GM12878 (cell line): ENCODE measurements around the gene ALDH1A2. TPM values are rescaled to one million over a fixed set of nuclear protein-coding genes. Genes with fewer than 3 reads are reported as not detected.

Source experiments
- ATAC-seq: fragments of 200-7000 bp; cut with Tn5 transposase; 3 replicates; pipeline ENCODE4 v1.9.1; 2020; ENCODE audit warnings: mild to moderate bottlenecking, moderate library complexity
- BruUV-seq: library from RNA; stranded (reverse); fragments of 400-500 nt; replicated peaks from 2 replicates; lab custom pipeline; 2021; lab: Mats Ljungman, UMichigan
- CTCF ChIA-PET: fragments of 300-600 bp; sonication (Branson Sonifier 250); formaldehyde crosslinking; extraction: SDS; loops from one replicate; lab custom pipeline; 2021; ENCODE audit warnings: inconsistent platforms; lab: Yijun Ruan, JAX
- POLR2A ChIA-PET: fragments of 350-600 bp; formaldehyde crosslinking; extraction: SDS; loops from one replicate; lab custom pipeline; 2021; ENCODE audit warnings: inconsistent platforms; lab: Charles Lee
- RAD21 ChIA-PET: fragments of 300-600 bp; sonication (Branson Sonifier 250); formaldehyde crosslinking; loops from one replicate; lab custom pipeline; 2023; ENCODE audit warnings: antibody characterized with exemption; ENCODE audit not compliant: unreplicated experiment; lab: Charles Lee
- SMC1A ChIA-PET: fragments of 300-600 bp; sonication (Branson Sonifier 250); formaldehyde crosslinking; loops from one replicate; lab custom pipeline; 2023; ENCODE audit not compliant: unreplicated experiment, uncharacterized antibody; lab: Charles Lee
- DNase-seq: peaks from one replicate; pipeline ENCODE4 v3.0.0-alpha.2; 2011; ENCODE audit warnings: low read depth, low spot score
- FAIRE-seq: peaks from 3 replicates; lab custom pipeline; 2011; peaks lifted over from hg19 to GRCh38; lab: Jason Lieb, UNC
- H2AFZ ChIP-seq: 2 replicates; pipeline ENCODE4 v1.6.0; 2011; ENCODE audit warnings: low read depth, low read length, control low read depth; ENCODE audit not compliant: control insufficient read depth
- H3K27ac ChIP-seq: 2 replicates; pipeline ENCODE4 v1.5.1; 2011; ENCODE audit warnings: control low read depth; ENCODE audit not compliant: control insufficient read depth, insufficient read depth
- H3K27me3 ChIP-seq, 2 experiments: replicated peaks in 1 of 2; 2 replicates each; pipeline versions ENCODE4 v1.6.0 to v1.6.1; 2011; ENCODE audit warnings: low read length in 1 of 2; ENCODE audit not compliant: control insufficient read depth in 2 of 2, insufficient read depth in 2 of 2
- H3K36me3 ChIP-seq, 2 experiments: 2 replicates each; pipeline ENCODE4 v1.5.1; 2011; ENCODE audit warnings: low read length in 1 of 2; ENCODE audit not compliant: control insufficient read depth in 2 of 2, insufficient read depth in 2 of 2
- H3K4me1 ChIP-seq: 2 replicates; pipeline ENCODE4 v1.6.1; 2011; ENCODE audit warnings: mild to moderate bottlenecking, low read length, moderate library complexity, mixed read lengths; ENCODE audit not compliant: control insufficient read depth, insufficient read depth
- H3K4me2 ChIP-seq: 2 replicates; pipeline ENCODE4 v1.6.0; 2011; ENCODE audit warnings: control low read depth; ENCODE audit not compliant: control insufficient read depth, insufficient read depth
- H3K4me3 ChIP-seq: fragments of 200-600 bp; sonication (generic); 2 replicates; pipeline ENCODE4 v1.5.1; 2016
- H3K79me2 ChIP-seq: 2 replicates; pipeline ENCODE4 v1.6.0; 2011; ENCODE audit warnings: low read length; ENCODE audit not compliant: control insufficient read depth, insufficient read depth
- H3K9ac ChIP-seq: 2 replicates; pipeline ENCODE4 v1.8.0; 2011; ENCODE audit warnings: low read length, control low read depth, mixed read lengths; ENCODE audit not compliant: control insufficient read depth, insufficient read depth
- H3K9me3 ChIP-seq: replicated peaks from 3 replicates; pipeline ENCODE4 v1.5.1; 2011; ENCODE audit warnings: mild to moderate bottlenecking, low read length; ENCODE audit not compliant: control insufficient read depth, insufficient read depth
- H4K20me1 ChIP-seq: 2 replicates; pipeline ENCODE4 v1.6.0; 2011; ENCODE audit not compliant: control insufficient read depth, insufficient read depth
- BMI1 ChIP-seq: fragments of 450-650 bp; IDR thresholded peaks from 2 replicates; pipeline ENCODE4 v1.6.1; 2016; ENCODE audit warnings: mild to moderate bottlenecking, moderate library complexity, borderline replicate concordance
- BRCA1 ChIP-seq: IDR thresholded peaks from 2 replicates; pipeline ENCODE4 v1.6.1; 2011; ENCODE audit warnings: low read depth, low read length, improper control_type of control experiment
- CBX3 ChIP-seq: fragments of 200-600 bp; sonication (generic); IDR thresholded peaks from 2 replicates; pipeline ENCODE4 v1.6.1; 2016; ENCODE audit warnings: low read depth, borderline replicate concordance
- EGR1 ChIP-seq, 2 experiments: IDR thresholded peaks; 1 replicate in 1 of 2; 2 replicates in 1 of 2; pipeline ENCODE4 v1.6.1; 2011 to 2012; ENCODE audit warnings: low read depth in 2 of 2, low read length in 2 of 2, borderline replicate concordance in 1 of 2, mild to moderate bottlenecking in 1 of 2, moderate library complexity in 1 of 2
- ETV6 ChIP-seq, 2 experiments: fragments of 450-650 bp in 1 of 2; IDR thresholded peaks in 1 of 2; conservative IDR thresholded peaks in 1 of 2; 2 replicates each; pipeline ENCODE4 v1.6.1; 2014; ENCODE audit warnings: antibody characterized with exemption in 1 of 2, borderline replicate concordance in 1 of 2, low read depth in 1 of 2, mild to moderate bottlenecking in 1 of 2, moderate library complexity in 1 of 2
- HDAC2 ChIP-seq: fragments of 200-600 bp; sonication (generic); IDR thresholded peaks from 2 replicates; pipeline ENCODE4 v1.6.1; 2017
- HDAC6 ChIP-seq: fragments of 200-600 bp; sonication (generic); IDR thresholded peaks from one replicate; pipeline ENCODE4 v1.8.0; 2017; ENCODE audit warnings: antibody characterized with exemption; ENCODE audit not compliant: unreplicated experiment
- IKZF2 ChIP-seq, 2 experiments: fragments of 450-650 bp; IDR thresholded peaks; 2 replicates each; pipeline ENCODE4 v1.6.1; 2017; ENCODE audit warnings: mild to moderate bottlenecking in 2 of 2, moderate library complexity in 2 of 2
- POU2F2 ChIP-seq: IDR thresholded peaks from 3 replicates; pipeline ENCODE4 v1.6.1; 2011; ENCODE audit warnings: low read depth, mild to moderate bottlenecking, low read length, borderline replicate concordance
- RBBP5 ChIP-seq: fragments of 200-600 bp; sonication (generic); conservative IDR thresholded peaks from 2 replicates; pipeline ENCODE4 v1.6.1; 2016
- SMAD5 ChIP-seq: IDR thresholded peaks from 2 replicates; pipeline ENCODE4 v1.6.1; 2016; ENCODE audit warnings: antibody characterized with exemption, low read depth
- YY1 ChIP-seq: IDR thresholded peaks from 2 replicates; pipeline ENCODE4 v1.6.1; 2011; ENCODE audit warnings: low read depth, mild to moderate bottlenecking, low read length
- ZZZ3 ChIP-seq: IDR thresholded peaks from 2 replicates; pipeline ENCODE4 v1.6.1; 2011; ENCODE audit warnings: low read depth; ENCODE audit not compliant: control insufficient read depth, insufficient read length
- WGBS: methylation state at CpG from one replicate; pipeline ENCODE4 v1.1.6; 2016; ENCODE audit warnings: low lambda C conversion rate; ENCODE audit not compliant: insufficient replicate concordance, insufficient coverage; ENCODE audit errors: missing lambda C conversion rate; 5-methylcytosine and 5-hydroxymethylcytosine counted together
- in situ Hi-C: fragments of 300-500 bp; cut with MboI; formaldehyde crosslinking; loops from 9 replicates; pipeline ENCODE4 v1.14.3; 2018; ENCODE audit warnings: mixed read lengths
- intact Hi-C: fragments of 100-400 bp; cut with micrococcal nuclease; formaldehyde crosslinking; loops from one replicate; pipeline ENCODE4 v1.14.2; 2022; ENCODE audit not compliant: unreplicated experiment
- polyA plus RNA-seq, 11 experiments: library from polyadenylated mRNA; depleted of rRNA in 4 of 11; unstranded in 6 of 11; stranded (reverse) in 5 of 11; fragments of >200 nt; fragmentation: Nextera tagmentation in 4 of 11; fragmentation: Illumina TruSeq in 1 of 11; extraction: Ambion mirVana in 4 of 11; extraction: Trizol in 1 of 11; gene quantifications; 1 replicate in 1 of 11; 2 replicates in 10 of 11; pipeline versions ENCODE4 v1.2.1 to v1.2.3, GENCODE V29; 2011 to 2016; ENCODE audit warnings: inconsistent platforms in 2 of 11, missing spikeins in 2 of 11, low read depth in 1 of 11
- total RNA-seq, 4 experiments: library from RNA; depleted of rRNA in 3 of 4; stranded (reverse); fragments of >200 nt in 3 of 4; fragmentation: Illumina TruSeq in 1 of 4; extraction: Trizol in 1 of 4; gene quantifications; 2 replicates each; pipeline versions ENCODE4 v1.2.1 to v1.2.3, GENCODE V29; 2013 to 2021
- TF ChIP-seq, protein P1 (sequence below): fragments of 450-650 bp; IDR thresholded peaks from 2 replicates; pipeline ENCODE4 v1.6.1; 2017; ENCODE audit warnings: antibody characterized with exemption, mild to moderate bottlenecking, moderate library complexity
- TF ChIP-seq, protein P2 (sequence below): IDR thresholded peaks from 2 replicates; pipeline ENCODE4 v1.6.1; 2012; ENCODE audit warnings: low read length, inconsistent platforms

ALDH1A2 gene
- total and polyA plus RNA-seq, 10 of the 15 experiments (the other 5 are each of a cell fraction or from before 2014, with no cell fraction given), result 0.06 to 0.92 (median 0.18) TPM; not detected in 5

DNA sequence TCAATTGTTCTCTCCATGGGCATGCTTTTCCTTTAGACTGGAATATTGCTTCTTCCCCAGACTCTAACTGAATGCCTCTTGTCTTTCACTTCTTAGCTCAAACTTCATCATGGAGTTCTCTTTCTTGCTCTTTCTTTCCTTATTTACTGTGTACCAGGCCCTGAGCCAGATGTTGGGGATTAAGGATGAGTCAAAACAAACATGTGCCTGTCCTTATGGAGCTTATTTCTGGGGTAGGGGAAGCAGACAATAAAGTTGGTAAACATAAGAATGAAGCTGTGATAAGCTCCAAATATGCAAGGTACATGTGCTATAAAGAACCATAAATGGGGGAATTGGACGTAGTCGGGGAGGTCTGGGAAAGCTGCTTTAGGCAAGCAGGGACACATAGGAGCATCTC lies 145.8 kb downstream of the ALDH1A2 start:
- 86% methylated on average over 2 of the region's 2 CpGs for WGBS
- RAD21 ChIA-PET, result no interaction called here
- no peak overlapping the region for H3K27ac ChIP-seq
- H2AFZ ChIP-seq, result no peak overlapping the region
- intact Hi-C loops (no loop called here), in situ Hi-C loops (no loop called here)
- H3K9ac ChIP-seq, result no peak overlapping the region
- no peak overlapping the region for H3K4me3 ChIP-seq
- SMC1A ChIA-PET, result no interaction called here
- CTCF ChIA-PET, result no interaction called here
- no peaks in the 10 kb centered on the region; a peak in 2 of 4 replicates for H3K27me3 ChIP-seq
- H4K20me1 ChIP-seq, result no peaks in the 10 kb centered on the region
- ATAC-seq, result no peak
- no peaks in the 10 kb centered on the region for H3K36me3 ChIP-seq
- FAIRE-seq, result no peak
- H3K79me2 ChIP-seq, result no peaks in the 10 kb centered on the region
- H3K4me2 ChIP-seq, result no peak overlapping the region
- no peak for DNase-seq
- POLR2A ChIA-PET, result no interaction called here
- H3K4me1 ChIP-seq, result no peaks in the 10 kb centered on the region
- no TSS peak for BruUV-seq
- no peaks in the 10 kb centered on the region for H3K9me3 ChIP-seq
- TF ChIP-seq BRCA1 (no peak), YY1 (no peak), HDAC2 (no peak), HDAC6 (no peak), EGR1 (IDR thresholded peaks at IDR 0.05; ENCODE audit: borderline replicate concordance in 1 of 2, low read depth in 2 of 2, low read length in 2 of 2) (no peak)

DNA sequence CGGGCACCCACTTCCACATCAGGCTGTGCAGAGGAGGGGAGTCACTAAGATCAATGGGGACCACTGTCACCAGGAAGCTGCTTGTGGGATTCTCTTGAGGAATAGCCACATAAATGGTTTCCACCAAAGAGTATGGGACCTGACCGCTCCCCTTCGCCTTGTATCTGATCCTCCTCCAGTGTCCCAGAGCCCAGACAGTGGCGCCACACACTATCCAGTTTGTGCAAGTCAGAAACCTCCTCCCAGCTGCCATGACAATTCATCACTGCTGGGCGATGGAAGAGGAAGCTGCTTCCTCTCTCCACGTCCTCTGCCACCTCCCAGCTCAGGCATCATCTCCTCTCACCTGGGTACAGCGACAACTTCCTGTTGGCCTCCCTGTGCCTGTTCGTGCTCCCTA lies 147.5 kb downstream of the ALDH1A2 start:
- Histone ChIP-seq H3K79me2 (no peaks in the 10 kb centered on the region), H3K4me3 (no peak overlapping the region), H3K9ac (no peak overlapping the region), H3K27me3 (no peaks in the 10 kb centered on the region; a peak in 2 of 4 replicates), H2AFZ (no peak overlapping the region), H3K4me1 (no peaks in the 10 kb centered on the region), H3K4me2 (no peak overlapping the region), H4K20me1 (no peaks in the 10 kb centered on the region), H3K9me3 (no peaks in the 10 kb centered on the region), H3K36me3 (no peaks in the 10 kb centered on the region), H3K27ac (no peak overlapping the region)
- CTCF ChIA-PET, result no interaction called here
- WGBS, result 33% methylated on average over 8 of the region's 8 CpGs
- in situ Hi-C loops, result no loop called here
- RAD21 ChIA-PET, result no interaction called here
- intact Hi-C loops, result no loop called here
- ATAC-seq (no peak), DNase-seq (no peak), FAIRE-seq (no peak)
- SMC1A ChIA-PET, result no interaction called here
- POLR2A ChIA-PET, result no interaction called here
- no TSS peak for BruUV-seq
- TF ChIP-seq IKZF2 (IDR thresholded peaks at IDR 0.05), result no peak
- no peak for TF ChIP-seq ZZZ3
- TF ChIP-seq, protein P1, sequence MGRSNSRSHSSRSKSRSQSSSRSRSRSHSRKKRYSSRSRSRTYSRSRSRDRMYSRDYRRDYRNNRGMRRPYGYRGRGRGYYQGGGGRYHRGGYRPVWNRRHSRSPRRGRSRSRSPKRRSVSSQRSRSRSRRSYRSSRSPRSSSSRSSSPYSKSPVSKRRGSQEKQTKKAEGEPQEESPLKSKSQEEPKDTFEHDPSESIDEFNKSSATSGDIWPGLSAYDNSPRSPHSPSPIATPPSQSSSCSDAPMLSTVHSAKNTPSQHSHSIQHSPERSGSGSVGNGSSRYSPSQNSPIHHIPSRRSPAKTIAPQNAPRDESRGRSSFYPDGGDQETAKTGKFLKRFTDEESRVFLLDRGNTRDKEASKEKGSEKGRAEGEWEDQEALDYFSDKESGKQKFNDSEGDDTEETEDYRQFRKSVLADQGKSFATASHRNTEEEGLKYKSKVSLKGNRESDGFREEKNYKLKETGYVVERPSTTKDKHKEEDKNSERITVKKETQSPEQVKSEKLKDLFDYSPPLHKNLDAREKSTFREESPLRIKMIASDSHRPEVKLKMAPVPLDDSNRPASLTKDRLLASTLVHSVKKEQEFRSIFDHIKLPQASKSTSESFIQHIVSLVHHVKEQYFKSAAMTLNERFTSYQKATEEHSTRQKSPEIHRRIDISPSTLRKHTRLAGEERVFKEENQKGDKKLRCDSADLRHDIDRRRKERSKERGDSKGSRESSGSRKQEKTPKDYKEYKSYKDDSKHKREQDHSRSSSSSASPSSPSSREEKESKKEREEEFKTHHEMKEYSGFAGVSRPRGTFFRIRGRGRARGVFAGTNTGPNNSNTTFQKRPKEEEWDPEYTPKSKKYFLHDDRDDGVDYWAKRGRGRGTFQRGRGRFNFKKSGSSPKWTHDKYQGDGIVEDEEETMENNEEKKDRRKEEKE, result no peak
- TF ChIP-seq, protein P2, sequence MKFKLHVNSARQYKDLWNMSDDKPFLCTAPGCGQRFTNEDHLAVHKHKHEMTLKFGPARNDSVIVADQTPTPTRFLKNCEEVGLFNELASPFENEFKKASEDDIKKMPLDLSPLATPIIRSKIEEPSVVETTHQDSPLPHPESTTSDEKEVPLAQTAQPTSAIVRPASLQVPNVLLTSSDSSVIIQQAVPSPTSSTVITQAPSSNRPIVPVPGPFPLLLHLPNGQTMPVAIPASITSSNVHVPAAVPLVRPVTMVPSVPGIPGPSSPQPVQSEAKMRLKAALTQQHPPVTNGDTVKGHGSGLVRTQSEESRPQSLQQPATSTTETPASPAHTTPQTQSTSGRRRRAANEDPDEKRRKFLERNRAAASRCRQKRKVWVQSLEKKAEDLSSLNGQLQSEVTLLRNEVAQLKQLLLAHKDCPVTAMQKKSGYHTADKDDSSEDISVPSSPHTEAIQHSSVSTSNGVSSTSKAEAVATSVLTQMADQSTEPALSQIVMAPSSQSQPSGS, result no peak
- no peak for TF ChIP-seq SMAD5
- TF ChIP-seq ETV6 (conservative IDR thresholded peaks at IDR 0.05 in 1 of 2, IDR thresholded peaks at IDR 0.05 in 1 of 2; ENCODE audit: borderline replicate concordance in 1 of 2, low read depth in 1 of 2), result no peak
- no peak for TF ChIP-seq RBBP5
- TF ChIP-seq BMI1, result no peak
- TF ChIP-seq POU2F2, result no peak
- TF ChIP-seq CBX3, result no peak
